Frontal cortex (tissue), 4 donors: ENCODE data around the gene NIFK. TPM values are rescaled to one million over a fixed set of nuclear protein-coding genes. Genes with fewer than 3 reads are reported as not detected.
"Not testable (repeated sequence)": the region's sequence is repeated elsewhere in the genome, so short reads cannot be mapped to it uniquely, and the experiment has no call there.

ENCODE experiments used
- DNase-seq, 2 donors: peaks; one replicate each; pipeline ENCODE4 v3.0.0; 2012; ENCODE audit warnings: low spot score in 2 of 2
- FAIRE-seq: peaks from 2 replicates; lab custom pipeline; 2012; peaks lifted over from hg19 to GRCh38; lab: Jason Lieb, UNC
- total RNA-seq: library from RNA; depleted of rRNA; stranded (reverse); fragments of >200 nt; gene quantifications from one replicate; pipeline ENCODE4 v1.2.3, GENCODE V29; 2014
- donor health status: control.
- donor health status: control.
- donor health status: control.

NIFK gene
- total RNA-seq, 1 donor from 2014 or later = 53.8 TPM

DNA sequence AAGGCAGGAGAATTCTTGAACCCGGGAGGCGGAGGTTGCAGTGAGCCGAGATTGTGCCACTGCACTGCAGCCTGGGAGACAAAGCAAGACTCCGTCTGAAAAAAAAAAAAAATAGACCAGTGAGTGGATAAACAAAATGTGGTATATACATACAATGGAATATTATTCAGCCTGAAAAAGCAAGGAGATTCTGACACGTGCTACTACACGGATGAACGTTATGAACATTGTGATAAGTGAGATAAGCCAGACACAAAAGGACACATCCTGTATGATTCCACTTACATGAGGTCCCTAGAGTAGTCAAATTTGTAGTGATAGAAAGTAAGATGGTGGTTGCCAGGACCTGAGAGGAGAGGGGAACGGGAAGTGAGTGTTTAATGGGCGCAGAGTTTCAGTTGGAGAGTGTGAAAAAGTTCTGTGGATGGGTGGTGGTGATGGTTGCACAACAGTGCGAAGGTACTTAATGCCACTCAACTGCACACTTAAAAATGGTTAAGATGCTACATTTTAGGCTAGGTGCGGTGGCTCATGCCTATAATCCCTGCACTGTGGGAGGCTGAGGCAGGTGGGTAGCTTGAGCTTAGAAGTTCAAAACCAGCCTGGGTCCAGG, 38.3 kb downstream of the NIFK start:
- DNase-seq = no peak
- FAIRE-seq = no peak

DNA sequence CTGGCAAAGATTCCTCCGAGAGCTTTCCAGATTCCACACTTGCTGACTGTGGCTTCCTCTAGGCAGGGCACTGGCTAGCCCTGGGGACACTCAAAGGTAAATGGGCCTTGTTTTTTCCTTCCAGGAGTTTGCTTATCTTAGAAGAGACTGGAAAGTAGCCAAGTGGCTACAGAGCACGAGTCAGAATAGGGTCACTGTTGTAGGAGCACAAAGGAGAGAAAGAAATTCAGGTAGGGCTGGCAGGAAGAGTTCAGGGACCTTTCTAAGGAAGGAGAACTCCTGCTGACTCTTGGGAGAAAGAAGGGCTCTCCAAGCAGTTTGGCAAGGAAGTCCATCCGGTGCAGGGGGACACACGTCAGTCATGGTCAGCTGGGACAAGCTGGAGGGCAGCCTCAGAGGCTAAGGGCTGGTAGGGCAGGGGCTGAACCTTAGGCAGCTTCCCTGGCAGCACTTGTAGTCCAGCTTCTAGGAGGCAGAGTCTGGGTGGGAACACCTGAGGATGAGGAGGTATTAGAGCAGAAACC, 39.5 kb downstream of the NIFK start:
- DNase-seq (no peak), FAIRE-seq (no peak)

DNA sequence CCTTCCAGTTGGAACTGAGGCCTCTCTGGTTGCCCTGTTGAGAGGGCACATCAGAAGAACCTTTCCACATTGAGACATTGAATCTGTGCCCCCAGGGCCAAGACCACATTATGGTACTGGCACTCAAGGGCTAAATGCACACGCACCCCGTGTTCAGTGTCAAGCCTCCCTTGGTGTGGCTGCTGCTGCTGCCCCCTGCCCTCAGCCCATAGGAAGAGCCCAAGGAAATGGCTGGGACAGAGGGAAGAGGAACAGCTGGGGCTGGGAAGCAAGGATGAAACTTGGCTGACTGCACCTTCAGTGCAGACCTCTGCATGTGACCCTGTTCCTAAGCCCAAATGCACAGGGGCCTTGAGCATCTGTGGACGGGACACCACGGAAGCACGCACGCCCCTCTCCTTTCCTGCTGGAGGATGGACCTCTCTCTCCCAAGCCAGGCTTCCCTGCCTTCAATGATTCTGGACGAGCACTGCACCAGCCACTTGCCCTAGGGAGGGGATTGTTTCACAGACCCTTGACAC, 40.2 kb downstream of the NIFK start:
- no peak for FAIRE-seq
- DNase-seq = no peak

DNA sequence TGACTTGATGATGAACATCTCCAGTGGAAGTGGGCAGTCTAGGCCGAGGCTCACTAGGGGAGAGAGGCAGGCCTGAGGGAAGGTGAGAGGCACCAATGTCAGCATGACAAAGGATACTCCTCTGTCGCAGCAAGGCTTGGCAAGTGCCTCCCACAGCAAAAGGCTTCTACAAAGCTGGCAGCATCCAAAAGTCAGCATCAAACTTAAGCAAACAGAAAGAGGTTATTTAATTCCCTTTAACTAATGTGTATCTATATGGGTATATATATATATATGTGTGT, 41.6 kb downstream of the NIFK start:
- no peak for FAIRE-seq
- no peak for DNase-seq

DNA sequence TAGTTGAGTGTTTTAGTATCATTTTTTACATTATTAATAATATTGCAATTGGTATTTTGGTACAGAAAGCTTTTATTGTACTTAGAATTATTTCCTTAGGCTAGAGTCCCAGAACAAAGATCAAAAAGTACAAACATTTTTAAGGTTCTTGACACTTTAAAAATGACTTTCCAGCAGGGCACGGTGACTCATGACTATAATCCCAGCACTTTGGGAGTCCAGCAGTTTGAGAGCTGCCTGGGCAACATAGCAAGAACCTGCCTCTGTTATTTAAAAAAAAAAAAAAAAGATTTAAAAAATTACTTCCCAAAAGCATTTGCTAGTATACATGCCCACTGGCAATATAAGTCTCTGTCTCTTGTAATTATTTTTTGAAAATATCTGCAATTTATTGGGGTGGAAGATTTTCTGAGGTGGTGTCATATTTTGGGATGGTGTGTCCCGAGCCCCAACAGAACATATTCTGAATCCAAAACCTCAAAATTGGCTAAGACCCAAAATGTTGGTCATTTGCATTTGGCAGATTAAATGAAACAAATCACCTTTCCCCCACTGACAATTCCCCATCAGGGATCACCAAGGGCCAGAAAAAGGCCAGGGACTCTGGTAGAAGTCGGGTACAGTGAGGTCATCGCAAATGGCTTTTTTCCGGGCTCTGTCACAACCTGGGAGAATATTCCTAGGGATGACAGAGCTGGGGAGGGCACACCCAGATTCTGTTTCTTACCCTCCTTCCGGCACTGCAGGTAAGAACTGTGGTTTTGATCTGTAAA, 42.1 kb downstream of the NIFK start:
- FAIRE-seq = no peak
- no peak for DNase-seq

DNA sequence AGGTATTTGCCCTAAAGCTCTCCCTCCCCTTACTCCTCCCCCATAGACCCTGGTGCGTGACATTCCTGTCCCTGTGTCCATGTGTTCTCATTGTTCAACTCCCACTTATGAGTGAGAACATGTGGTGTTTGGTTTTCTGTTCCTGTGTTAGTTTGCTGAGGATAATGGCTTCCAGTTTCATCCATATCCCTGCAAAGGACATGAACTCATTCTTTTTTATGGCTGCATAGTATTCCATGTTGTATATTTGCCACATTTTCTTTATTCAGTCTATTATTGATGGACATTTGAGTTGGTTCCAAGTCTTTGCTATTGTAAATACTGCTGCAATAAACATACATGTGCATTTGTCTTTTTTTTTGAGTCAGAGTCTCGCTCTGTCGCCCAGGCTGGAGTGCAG, 46.1 kb downstream of the NIFK start:
- FAIRE-seq, DNase-seq: not testable (repeated sequence)

DNA sequence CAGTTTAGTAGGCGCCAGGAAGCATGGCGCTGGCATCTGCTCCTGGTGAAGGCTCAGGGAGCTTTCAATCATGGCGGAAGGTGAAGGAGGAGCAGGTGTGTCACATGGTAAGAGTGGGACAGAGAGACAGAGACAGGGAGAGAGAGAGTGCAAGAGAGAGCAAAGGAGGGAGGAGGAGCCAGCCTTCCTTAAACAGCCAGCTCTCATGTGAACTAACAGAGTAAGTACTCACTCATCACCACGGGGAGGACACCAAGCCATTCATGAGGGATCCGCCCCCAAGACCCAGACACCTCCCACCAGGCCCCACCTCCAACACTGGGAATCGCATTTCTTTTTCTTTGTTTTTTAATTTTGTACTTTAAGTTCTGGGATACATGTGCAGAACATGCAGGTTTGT, 46.6 kb downstream of the NIFK start:
- FAIRE-seq (no peak), DNase-seq (no peak)

DNA sequence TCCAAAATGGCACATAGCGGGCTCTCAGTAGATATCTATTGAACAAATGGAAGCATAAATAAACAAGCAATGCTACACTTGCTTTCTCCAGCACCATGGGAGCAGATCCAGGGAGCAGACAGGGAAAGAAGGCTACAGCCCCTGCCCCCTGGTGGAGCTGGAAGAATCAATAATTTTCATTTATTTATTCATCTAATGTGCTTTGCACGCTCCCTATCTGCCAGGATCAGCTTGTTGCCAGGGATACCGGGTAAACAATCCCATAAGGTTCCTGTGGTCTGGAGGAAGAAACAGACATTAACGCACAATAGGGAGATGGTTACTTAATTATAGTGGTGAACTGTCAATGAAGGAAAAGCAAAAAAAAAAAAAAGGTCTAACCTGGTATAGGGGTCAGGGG, 47.3 kb downstream of the NIFK start:
- DNase-seq (peak in 1 of 2 donors; percentile 32), FAIRE-seq (no peak)

DNA sequence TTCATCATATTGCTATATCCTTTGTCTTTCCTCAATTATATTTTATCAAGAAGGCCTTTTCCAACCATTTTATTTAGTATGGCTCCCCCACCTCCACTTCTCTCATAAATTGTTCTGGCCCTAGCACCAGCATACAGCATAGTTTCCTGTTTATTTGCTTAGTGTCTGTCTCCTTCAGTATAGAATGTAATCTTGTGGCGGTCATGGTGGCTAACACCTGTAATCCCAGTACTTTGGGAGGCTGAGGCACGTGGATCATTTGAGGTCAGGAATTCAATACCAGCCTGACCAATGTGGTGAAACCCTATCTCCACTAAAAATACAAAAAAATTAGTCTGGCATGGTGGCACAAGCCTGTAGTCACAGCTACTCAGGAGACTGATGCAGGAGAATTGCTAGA, 47.9 kb downstream of the NIFK start:
- DNase-seq (no peak), FAIRE-seq (no peak)

DNA sequence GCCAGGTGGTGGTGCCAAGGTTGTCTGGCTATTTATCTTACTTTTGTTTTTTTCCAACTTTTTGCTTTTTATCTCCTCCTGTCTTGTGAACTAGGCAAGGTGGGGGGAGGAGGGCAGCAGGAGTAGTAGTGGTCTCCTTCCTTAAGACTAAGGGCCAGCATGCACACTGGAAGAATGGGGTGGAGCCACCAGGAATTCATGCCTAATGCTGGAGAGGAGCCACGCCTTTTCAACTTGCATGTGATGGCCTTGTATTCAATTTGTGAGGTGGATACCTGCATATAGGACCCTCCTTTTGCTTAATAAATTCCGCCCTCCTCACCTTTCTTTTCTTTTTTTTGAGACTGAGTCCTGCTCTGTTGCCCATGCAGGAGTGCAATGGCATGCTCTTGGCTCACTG, 49.8 kb downstream of the NIFK start:
- no peak for FAIRE-seq
- DNase-seq = no peak

DNA sequence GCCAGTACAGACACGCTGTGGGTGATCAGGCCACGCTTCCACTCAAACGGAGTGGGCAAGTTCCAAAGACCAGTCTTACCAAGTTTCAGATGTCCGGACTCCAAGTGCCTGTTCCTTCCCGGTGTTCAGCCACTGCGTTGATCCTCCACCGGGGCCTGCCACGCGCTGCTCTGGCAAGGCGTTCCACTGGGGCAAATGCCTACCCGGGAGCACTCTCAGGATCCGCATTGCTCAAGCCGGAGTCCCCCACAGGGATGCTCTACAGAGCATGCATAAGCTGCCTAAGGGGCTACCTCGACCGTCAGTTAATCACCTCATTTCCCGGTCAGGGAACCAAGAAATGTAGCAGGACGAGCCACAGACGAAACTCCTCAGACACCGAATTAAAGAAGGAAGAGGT, 50.5 kb downstream of the NIFK start:
- FAIRE-seq (no peak), DNase-seq (no peak)

DNA sequence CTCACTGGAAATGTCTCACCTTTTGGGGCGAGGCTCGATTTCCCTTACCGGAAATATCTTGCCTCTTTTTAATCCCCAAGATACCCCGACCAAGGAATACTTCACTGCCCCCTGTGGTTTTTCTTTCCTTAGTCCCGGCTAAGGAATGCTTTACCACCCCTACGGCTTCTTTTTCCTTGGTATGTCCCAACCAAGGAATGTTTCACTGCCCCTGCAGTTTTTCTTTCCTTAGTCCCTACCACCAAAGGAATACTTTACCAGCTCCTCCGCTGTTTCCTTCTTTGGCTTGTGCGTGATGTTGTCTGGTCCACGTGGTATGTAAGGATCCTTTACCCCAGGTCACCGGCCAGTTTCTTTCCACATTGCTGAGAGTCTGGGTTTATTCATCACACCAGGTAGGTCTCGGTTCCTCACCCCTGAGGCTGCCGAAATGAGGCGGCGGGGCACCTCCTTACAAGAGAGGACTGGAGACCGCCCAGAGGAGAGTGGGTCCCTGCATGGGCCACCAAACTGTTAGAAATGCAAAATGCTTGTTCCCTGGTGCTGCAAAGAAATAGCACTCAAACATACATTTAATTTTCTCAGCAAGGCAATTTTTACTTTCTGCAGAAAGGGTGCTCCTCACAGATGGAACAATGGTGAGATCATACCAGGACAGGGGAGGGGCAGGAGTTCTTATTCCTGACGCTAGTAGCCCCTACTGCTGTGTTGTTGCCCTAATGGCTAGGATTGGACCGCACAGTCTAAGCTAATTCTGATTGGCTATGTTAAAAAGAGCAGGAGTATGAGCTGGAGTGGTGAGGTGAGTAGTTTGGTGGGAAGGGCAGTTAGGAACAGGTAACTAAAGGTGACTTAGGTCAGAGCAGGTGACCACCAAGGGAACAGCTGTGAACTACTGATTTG, 54.0 kb downstream of the NIFK start:
- FAIRE-seq (no peak), DNase-seq (no peak)

DNA sequence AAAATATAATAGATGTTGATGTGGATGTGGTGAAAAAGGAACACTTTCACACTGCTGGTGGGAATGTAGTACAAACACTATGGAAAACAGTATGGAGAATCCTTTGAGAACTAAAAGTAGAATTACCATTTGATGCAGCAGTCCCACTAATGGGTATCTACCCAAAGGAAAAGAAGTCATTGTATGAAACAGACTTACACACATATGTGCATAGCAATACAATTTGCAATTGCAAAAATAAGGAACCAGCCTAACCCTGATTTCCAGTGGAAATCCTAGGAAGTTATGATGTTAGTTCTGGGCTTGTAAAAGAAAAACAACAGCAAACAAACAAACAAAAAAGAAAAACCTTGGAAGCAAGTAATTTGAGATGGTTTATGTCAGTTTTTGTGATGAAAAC, 58.8 kb downstream of the NIFK start:
- DNase-seq (no peak), FAIRE-seq (no peak)

Other genes with a start within 250 kb of the NIFK start
- gene RNU4ATAC, start 206.0 kb downstream of the NIFK start, total RNA-seq = under 0.01 TPM
- gene CLASP1, start 87.4 kb downstream of the NIFK start, total RNA-seq = 129 TPM
- gene TSN, start 18.8 kb upstream of the NIFK start, total RNA-seq = 74.2 TPM